ENCODE results near the gene CBLB.

The CBLB gene

DNA sequence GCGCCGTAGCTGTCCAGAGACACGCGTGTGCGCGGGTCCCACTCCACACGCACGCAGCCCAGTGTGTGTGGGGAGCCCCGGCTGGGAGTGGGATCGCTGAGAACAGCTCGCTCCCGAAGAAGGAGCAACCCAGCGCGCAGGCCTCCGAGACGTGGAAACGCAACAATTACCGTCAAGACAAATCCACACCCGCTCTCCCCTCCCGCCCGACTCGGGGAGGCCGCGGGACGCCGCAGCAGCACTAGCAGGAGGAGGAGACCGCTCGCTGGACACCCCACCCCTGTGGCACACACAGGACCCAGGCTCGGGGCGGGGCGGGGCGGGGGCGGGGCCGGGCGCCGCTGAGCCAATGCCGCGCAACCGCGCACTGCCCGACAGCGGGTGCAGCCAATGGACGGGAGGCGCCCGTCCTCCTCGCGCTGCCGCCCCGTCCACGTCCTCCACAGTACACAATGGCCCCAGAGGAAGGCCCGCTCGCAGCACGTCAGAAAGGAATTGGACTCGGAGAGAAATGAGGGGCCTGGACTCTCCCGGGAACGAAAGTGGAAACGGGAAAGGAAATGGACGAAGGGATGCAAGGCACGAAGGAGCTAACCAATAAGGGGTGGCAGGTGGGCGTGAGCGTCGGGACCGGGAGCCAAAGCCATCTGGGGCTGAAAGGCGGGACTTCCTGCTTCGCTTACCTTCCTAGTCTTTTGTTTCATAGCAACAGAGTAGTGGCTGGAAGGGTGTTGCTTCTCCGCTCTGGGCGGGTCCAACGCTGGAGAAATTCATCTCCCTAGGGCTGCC lies at the start of gene CBLB:
Gene CBLB (minus strand): TSS at position 271 of the 789 bp plus-strand sequence. CDS start 1,435 bp downstream, outside the sequence.
- peak; percentile 96 for DNase-seq

DNA sequence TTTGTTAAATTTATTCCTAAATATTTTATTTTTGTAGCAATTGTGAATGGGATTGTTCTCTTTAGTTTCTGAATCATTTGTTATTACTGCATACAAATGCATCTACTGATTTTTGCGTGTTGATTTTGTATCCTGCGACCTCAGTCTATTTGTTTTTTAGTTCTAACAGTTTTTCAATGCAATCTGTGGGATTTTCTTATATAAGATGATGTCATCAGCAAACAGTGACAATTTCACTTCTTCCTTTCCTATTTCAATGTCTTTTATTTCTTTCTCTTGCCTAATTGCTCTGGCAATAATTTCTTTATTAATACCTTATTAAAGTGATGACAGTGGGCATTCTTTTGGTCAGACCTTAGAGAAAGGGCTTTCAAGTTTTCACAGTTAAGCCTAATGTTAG lies 48.0 kb upstream of the CBLB start:
- no peak for DNase-seq

DNA sequence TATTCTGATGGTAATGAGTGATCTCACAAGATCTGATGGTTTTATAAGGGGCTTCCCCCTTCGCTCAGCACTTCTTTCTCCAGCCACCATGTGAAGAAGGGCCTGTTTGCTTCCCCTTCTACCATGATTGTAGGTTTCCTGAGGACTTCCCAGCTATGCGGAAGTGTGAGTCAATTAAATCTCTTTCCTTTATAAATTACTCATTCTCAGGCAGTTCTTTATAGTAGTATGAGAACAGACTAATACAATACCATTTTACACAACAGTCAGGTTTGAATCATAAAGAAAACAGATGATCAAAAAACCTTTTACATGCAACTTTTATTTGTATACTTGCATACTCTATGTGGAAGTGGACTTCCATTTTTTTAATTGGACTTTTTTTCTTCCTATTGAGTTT lies 46.7 kb upstream of the CBLB start:
- DNase-seq: no peak

DNA sequence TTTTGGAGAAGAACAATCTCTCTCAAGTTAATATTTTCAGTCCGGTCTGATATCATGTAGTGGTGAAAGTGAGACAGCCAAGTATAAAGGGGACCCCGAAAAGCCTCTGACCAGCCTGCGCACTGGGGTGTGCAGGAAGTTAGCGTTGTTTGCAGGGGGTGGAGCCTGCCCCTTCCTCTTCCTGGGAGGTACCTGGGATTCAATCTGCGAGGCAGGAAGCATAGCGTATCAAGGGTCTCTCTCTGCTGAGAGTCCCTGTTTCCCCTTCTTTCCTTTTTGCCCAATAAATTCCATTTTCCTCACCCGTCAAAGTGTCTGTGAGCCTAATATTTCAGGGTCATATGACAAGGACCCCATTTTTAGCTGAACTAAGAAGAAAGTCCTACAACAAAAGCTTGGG lies 44.8 kb upstream of the CBLB start:
- DNase-seq: no peak

DNA sequence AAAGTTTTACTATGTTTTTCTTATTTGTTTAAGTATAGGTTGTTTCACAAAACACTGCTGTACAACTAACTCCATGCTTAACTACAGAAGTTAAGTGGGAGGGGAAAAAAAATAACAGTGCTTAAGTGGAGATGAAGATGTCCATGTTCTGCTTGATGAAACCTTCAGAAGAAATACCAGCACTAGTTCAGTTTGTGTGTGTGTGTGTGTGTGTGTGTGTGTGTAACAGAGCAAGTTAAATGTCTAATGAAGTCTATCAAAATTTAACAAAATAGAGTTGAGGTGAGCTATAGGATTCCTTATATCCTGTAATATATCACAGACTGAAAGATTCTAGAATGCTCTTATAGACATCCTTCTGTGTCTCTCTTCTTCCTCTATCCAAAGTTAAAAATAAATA lies 44.1 kb upstream of the CBLB start:
- DNase-seq: no peak

DNA sequence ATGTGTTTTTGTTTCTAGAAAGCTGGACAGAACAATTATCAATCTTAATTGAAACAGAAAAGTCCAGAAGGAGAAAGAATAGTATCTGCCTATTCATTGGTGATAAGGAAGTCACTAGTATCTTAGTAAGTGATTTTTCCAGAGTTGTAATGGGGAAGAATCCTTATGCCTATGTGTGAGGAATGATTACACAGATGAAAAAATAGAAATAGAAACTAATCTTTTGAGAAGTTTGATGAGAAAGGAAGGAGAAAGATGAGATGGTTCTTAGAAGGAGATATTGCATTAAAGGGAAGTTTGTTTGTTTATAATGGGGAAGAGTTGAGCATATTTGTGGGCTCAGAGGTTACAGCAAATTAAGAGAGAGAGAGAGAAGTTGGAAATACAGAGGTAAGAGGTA lies 42.7 kb upstream of the CBLB start:
- DNase-seq: no peak

DNA sequence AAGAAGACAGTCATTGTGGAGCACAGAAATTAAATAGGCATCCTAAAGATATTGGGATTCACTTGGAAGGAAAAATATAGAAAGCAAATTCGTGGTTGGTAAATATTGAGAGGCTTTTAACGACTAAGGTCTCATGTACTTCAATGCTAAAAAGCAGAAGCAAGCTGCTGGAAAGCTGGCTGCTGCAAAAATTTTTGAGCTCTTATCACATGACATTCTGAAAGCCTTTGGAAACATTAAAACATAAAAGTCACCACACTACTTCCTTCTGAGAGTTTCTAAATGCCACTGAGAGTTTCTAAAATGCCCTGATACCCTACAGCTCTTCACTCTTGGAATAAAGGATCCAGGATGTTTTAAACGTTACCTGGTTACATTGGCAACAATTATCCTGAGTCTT lies 39.0 kb upstream of the CBLB start:
- DNase-seq: no peak

DNA sequence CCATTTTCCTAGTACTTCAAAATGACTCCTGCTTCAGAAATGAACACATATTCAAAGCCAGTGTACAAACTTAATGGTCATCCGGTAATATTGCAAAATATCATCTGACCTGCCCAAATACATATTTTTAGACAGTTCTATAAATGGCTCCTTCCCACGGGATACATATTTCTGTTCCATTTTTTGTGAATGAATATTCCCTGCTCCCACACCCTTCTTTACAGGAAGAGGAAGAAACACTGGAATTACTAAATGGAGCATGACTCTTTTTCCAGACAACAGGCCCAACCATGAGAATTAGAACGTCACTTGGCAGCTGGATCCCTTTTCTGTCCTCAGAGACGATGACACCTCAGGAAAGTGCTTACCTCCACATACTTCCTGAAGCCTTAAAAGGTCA lies 38.0 kb upstream of the CBLB start:
- peak; percentile 4 for DNase-seq

DNA sequence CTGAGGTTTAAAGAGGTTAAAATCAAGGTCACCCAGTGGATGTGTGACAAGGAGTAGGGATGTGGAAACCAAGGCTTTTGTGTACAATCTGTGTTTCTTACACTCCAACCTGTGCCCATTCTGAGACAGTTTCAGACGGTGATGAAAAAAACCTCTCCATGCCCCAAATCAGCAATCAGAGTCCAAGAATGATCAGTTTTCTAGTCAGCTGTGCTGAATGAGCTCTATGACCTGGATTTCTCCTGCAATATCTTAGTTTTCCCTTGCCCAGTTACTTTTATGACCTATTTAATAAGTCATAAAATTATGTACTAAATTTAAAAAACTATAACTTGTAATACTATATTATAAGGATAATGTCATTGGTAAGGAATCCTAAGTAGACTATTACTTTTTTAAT lies 37.5 kb upstream of the CBLB start:
- DNase-seq: no peak

DNA sequence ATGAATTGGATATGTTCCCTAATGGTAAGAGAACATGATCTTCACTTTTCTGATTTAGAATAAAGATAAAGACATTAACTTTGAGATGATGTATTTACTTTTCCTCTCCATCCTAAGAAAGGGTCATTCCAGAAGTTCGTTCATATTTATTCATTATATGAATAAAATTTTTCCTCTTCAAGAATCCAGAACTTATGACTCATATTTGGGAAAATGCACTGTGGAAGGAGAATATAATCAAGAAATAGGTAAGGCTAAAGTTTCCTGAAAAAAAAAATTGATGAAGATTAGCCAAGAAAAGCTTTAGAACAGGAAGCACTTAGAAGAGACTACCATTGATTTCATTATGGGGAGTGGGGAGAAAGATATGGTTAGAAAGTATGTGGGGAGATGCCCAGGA lies 36.5 kb upstream of the CBLB start:
- DNase-seq: no peak

DNA sequence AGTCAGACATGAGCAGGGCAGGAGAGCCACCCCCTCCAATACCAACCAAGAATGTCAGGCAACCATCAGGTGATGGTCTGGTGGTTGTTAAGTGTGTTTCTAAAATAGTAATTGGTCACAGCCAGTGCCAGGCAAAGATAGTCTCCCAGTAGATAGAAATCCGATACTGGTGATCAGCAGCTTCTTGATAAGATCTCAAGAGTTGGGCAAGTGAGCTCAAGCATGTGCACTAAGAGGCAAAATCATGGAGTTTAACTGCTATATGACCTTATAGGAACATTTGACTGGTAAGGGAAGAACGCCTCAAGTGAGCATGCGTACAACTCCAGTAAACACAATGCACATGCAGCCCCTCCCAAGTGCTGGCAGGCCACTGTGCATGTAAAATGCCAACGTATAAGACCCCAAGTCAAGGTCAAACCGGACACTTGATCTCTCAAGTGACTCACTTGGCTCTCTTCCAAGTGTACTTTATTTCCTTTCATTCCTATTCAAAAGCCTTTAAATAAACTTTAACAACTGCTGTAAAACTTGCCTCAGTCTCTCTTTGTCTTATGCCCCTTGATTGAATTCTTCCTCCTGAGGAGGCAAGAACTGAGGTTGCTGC lies 36.0 kb upstream of the CBLB start:
- no peak for DNase-seq

DNA sequence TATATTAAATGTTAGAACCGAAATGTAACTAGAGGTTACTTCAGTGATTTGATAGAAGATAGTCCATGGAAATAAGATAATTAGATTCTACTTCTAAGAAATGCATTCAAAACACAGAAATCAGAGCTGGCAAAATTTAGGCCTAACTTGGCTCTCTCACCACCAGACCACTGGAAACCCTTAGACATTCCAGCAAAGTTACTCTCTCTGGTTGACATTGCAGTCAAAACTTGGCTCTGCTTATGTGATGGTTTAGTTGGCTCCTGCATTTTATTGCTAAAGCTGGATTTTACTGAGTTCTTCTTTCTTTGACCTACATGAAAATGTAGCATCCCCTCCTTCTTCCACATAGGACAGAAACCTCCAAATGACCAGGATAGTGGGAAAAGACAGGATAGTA lies 35.4 kb upstream of the CBLB start:
- no peak for DNase-seq

DNA sequence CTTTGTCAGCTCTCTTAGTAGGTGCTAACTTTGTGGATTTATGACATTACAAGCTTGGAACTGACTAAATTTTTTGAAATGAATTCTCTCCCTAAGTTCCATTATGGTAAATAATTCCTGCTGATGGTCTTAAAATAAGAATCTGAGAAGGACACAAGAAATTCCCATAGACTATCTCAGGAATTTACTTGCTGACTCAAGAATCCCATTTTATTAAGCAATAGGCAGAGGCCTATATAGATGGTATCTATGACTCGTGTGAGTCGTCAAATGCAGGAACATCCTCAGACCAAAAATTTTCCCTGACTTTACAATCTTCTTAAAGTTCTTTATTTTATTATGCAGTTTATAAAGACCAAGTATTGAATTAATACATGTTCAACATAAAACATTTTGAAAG lies 30.7 kb upstream of the CBLB start:
- DNase-seq: no peak

DNA sequence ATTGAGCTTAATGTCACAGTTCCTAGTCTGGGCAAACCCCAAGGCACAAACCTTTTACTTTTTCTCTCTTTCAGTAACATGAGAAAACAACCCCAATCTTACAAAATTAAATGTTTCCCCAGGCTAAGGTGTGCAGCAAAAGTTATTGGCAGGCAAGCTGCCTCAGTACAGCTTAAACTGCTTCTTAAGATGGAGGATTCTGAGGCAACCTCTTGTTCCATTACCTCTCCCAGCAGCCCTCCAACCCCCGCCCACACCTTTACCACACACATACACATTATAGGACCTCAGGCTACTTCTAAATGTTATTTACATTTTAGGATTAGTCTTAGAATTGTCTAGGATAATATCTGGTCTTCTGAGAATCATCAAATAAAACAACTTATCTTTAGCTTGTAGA lies 22.3 kb upstream of the CBLB start:
- DNase-seq: no peak

DNA sequence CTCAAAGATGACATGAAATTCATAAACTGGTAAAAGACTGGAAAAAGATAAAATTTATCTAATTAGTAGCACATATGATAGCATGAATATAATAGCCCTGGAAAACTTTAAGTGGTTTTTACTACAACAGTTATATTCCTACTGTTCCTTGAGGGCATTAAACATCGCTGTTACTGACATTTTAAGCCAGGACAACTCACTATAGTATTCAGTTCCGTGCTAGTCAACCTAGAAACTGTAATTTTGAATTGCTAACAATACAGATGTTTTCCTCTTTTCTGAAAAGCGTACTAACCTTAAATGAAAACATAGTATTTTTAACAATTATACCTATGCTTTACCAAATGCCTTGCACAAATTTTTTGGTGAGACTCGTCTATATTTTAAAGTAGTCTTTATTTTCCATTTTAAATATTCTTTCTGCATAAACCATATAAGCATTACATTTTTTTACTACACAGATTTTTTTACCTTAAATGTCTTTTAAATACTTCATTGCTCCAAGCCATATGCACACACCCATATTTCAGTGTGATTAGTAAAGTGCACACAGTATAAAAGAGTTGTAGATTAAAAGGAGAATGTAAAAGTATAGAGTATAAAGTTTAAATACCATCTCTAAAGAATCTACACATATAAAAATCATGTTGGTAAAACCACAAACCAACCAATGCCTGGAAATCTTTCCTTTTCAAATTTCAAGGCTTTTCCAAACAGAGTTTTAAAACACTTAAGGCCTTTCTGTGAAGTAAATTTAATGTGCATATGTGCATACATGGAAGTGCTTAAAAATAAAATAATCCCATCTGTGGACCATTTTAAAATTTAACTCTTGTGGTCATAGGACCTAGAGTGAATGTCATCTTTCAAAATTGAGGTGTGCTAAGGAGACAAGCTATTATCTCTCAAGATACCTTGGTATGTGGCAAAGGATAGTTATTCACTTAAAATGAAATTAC lies 20.1 kb upstream of the CBLB start:
- no peak for DNase-seq

DNA sequence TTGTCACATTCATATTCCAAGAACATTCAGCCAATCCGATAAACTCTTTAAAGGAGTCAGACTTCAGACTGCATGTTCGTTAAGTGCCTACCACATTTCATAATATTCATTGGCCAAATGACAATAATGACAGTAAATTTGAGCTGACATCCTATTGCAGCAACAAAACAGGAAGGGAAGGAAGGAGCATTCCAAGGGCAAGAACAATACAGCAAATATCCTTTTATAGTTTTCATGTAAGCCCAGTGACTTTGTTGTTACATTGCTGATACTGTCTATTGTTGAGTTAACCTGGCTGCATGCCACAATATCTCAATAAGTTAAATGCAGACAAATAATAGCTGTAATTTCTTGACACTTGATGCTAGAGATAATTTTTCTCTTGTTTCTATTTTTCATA lies 16.4 kb upstream of the CBLB start:
- DNase-seq: no peak

DNA sequence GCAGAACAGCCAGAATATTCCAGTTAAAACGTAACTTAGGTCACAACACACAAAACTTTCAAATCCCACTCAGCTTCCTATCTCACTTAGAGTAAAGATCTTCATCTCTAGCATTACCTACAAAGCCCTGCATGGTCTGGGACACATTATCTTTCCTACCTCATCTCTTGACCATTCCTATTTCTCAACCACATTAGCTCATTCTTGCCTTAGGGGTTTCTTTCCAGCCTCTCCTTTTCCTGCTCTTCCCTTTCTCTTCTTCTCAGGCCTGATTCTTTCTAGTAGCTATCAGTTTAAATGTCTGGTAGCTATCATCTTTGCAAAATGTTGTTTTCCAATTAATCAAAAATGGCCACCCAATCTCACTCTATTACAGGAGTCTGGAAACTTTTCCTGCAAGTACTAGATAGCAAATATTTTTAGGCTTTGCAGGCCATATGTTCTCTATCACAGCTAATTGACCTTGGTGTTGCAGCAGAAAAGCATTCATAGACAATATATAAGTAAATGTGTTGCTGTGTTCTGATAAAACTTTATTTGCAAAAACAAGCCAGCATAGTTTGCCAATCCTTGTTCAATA lies 15.1 kb upstream of the CBLB start:
- DNase-seq: no peak

DNA sequence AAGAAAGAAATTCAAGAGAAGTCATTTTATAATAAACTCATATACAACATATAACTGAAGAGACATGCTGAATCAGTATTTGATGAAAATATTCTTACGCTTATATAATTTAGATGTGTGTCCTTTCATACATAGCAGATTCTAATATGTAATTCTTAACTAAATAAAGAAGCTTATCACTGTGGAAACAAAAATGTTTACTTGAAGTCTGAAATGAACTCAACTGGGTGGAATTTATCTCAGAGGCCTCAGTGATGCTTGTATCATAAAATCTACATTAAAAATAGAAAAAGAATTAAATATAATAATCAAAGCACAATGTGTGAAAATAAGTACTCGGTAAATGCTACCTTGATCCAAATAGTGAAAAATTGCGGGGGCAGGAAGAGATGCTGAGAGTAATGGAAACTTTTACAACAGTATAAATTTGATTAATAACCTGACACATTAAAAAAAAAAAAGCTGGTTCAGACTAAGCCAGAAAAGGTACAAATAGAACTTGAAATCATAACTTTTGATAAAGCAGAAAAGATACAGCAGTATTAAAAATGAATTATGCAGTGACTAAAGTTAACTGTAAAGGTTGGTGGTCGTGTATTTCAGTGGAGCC lies 12.0 kb upstream of the CBLB start:
- DNase-seq: no peak

DNA sequence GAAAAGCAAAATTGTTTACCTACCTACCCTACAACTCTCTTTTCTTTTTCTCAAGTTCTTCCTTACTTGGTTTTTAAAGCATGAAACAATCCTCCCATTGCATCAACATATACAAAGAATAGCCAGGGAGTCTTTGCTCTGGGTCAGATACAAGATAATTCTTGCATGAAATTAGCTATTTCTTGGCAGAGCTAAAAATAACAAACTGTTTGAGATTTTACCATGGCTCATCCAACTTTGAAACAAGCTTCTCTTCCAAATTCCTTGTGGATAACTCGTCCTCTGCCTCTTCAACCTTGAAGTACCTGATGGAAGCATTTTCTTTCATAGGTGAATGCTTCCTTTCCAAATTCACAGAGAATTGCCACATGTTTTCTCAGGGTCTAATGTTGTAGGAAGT lies 9.2 kb upstream of the CBLB start:
- no peak for DNase-seq

DNA sequence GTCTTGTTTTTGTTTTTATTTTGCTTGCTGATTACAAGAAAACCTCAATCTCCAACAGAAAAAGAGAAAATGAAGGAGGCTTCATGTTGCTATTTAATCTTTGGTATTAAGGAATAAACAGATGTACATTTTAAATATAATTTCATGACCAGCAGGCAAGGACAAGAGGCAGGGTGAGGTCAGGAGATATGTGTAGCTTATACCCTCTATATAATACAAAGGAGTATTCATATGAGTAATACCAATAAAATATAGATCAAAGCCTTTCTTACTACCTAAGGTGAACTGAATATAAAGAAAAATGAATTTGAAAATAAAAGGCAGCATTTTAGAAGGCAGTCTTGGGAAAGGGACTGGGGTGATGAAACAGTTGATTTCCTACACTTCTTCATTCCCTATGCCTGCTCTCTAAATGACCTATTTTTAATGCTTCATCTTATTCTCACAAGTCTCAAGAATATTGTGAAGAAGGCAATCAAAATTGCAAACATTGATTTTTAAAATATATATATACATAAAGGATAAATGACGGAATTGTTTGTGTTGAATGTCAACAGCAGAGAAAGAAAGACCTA lies 8.6 kb upstream of the CBLB start:
- DNase-seq: no peak

DNA sequence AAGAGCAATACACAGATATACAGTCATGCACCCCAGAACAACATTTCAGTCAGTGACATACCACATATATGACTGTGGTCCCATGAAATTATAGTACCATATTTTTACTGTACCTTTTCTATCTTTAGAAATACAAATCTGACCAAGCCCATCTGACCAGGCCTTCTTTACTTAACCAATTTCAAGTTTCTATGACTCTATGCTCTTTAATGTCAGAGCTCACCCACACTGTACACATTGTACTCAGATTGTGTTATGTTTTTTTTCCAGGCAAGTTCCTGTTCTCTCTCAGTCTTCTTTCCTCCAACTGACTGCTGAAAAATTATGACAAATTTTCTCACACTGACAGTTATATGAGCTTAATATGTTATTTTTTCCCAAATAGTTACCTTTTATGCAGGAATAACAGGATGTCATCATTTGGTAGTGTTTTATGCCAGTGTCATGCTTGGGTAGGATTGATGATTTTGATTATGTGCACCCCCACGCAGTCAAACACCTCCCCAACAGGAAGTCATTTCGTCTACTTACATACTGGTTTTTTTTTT lies 8.0 kb upstream of the CBLB start:
- no peak for DNase-seq
